T-cell (primary cell): ENCODE data around the gene PPP2R5E. TPM values are rescaled to one million over a fixed set of nuclear protein-coding genes. Genes with fewer than 3 reads are reported as not detected.

Source experiments
- ATAC-seq, 4 experiments: fragments of 200-7000 bp in 3 of 4; fragments of 150-1000 bp in 1 of 4; cut with Tn5 transposase; replicated peaks in 1 of 4; 1 replicate in 3 of 4; 2 replicates in 1 of 4; pipeline ENCODE4 v1.10.0; 2021; ENCODE audit warnings: moderate library complexity in 3 of 4, mild to moderate bottlenecking in 2 of 4, moderate number of reproducible peaks in 1 of 4
- CTCF ChIA-PET, 2 donors: fragments of 300-600 bp; sonication (Branson Sonifier 250); formaldehyde crosslinking; loops; one replicate each; lab custom pipeline; 2022; ENCODE audit warnings: antibody characterized with exemption in 2 of 2; lab: Charles Lee
- POLR2A ChIA-PET, 2 donors: fragments of 300-600 bp; sonication (Branson Sonifier 250); formaldehyde crosslinking; loops; one replicate each; lab custom pipeline; 2022; ENCODE audit warnings: antibody characterized with exemption in 2 of 2; lab: Charles Lee
- DNase-seq, 35 experiments: peaks; one replicate each; pipeline versions ENCODE4 v3.0.0 to v3.0.0-alpha.2; 2013 to 2023
- H3K27ac ChIP-seq: one replicate; pipeline ENCODE4 v1.5.1; 2013; ENCODE audit warnings: low read length
- H3K27me3 ChIP-seq, 2 experiments: replicated peaks in 1 of 2; 1 replicate in 1 of 2; 2 replicates in 1 of 2; pipeline versions ENCODE4 v1.6.1 to v1.7.0; 2013; ENCODE audit warnings: low read length in 1 of 2, mixed read lengths in 1 of 2; ENCODE audit not compliant: control insufficient read depth in 2 of 2, insufficient read depth in 2 of 2; ENCODE audit errors: extremely low read depth in 1 of 2
- H3K36me3 ChIP-seq, 2 donors: 1 replicate in 1 of 2; 2 replicates in 1 of 2; pipeline versions ENCODE4 v1.6.1 to v1.7.0; 2013; ENCODE audit warnings: low read length in 1 of 2; ENCODE audit not compliant: control insufficient read depth in 2 of 2, insufficient read depth in 1 of 2; ENCODE audit errors: extremely low read depth in 1 of 2
- H3K4me1 ChIP-seq, 2 experiments: 1 replicate in 1 of 2; 2 replicates in 1 of 2; pipeline versions ENCODE4 v1.6.1 to v1.7.0; 2013; ENCODE audit warnings: low read length in 2 of 2, mixed read lengths in 1 of 2; ENCODE audit not compliant: insufficient read depth in 2 of 2, control insufficient read depth in 1 of 2; ENCODE audit errors: extremely low read depth in 1 of 2
- H3K4me3 ChIP-seq, 2 donors: 1 replicate in 1 of 2; 2 replicates in 1 of 2; pipeline versions ENCODE4 v1.5.1 to v1.7.0; 2013; ENCODE audit warnings: mild to moderate bottlenecking in 2 of 2, low read length in 1 of 2, moderate library complexity in 1 of 2; ENCODE audit not compliant: control insufficient read depth in 1 of 2; ENCODE audit errors: extremely low read depth in 1 of 2
- H3K9me3 ChIP-seq: 2 replicates; pipeline ENCODE4 v1.7.0; 2013
- H3K27ac Mint-ChIP-seq, 2 donors: one replicate each; pipeline ENCODE4 v1.8.0; 2020 to 2021; ENCODE audit warnings: mild to moderate bottlenecking in 2 of 2, mixed read lengths in 2 of 2
- H3K27me3 Mint-ChIP-seq, 2 donors: one replicate each; pipeline ENCODE4 v1.8.0; 2021 to 2022; ENCODE audit warnings: mixed read lengths in 2 of 2
- H3K36me3 Mint-ChIP-seq: one replicate; pipeline ENCODE4 v1.8.0; 2021; ENCODE audit warnings: mixed read lengths
- H3K4me1 Mint-ChIP-seq, 3 donors: one replicate each; pipeline ENCODE4 v1.8.0; 2020 to 2022; ENCODE audit warnings: mixed read lengths in 3 of 3, mild to moderate bottlenecking in 1 of 3
- H3K4me3 Mint-ChIP-seq, 3 donors: one replicate each; pipeline ENCODE4 v1.8.0; 2020 to 2022; ENCODE audit warnings: mild to moderate bottlenecking in 3 of 3, mixed read lengths in 3 of 3, moderate library complexity in 3 of 3
- H3K9me3 Mint-ChIP-seq, 3 donors: one replicate each; pipeline ENCODE4 v1.8.0; 2020 to 2022; ENCODE audit warnings: mixed read lengths in 3 of 3
- WGBS: methylation state at CpG from one replicate; pipeline ENCODE4 v1.1.5; 2013; ENCODE audit warnings: missing lambda C conversion rate; ENCODE audit not compliant: insufficient coverage; 5-methylcytosine and 5-hydroxymethylcytosine counted together
- total RNA-seq, 35 experiments: library from RNA in 6 of 35; stranded (reverse) in 6 of 35; fragments of 120-200 nt in 1 of 35; gene quantifications; one replicate each; pipeline versions ENCODE4 v1.2.1 to v1.2.4 and lab custom pipeline; 2013 to 2026

Gene PPP2R5E
- total RNA-seq, 5 donors from 2014 or later (not counting 1 experiment from before 2014, with no cell fraction given): 35.5 to 45.1 (median 40.6) TPM

GRCh38 chr14:63405715-63406114 lies 137.5 kb downstream of the PPP2R5E start:
- no peaks in the 10 kb centered on the region for H3K9me3 ChIP-seq
- ChIA-PET POLR2A (no interaction called here), CTCF (no interaction called here)
- ATAC-seq (no peak), DNase-seq (no peak)
- no peaks in the 10 kb centered on the region for H3K4me1 ChIP-seq
- no peaks in the 10 kb centered on the region for H3K27me3 Mint-ChIP-seq
- H3K27me3 ChIP-seq: no peaks in the 10 kb centered on the region
- H3K27ac ChIP-seq: no peak overlapping the region
- no peaks in the 10 kb centered on the region for H3K9me3 Mint-ChIP-seq
- peaks cover 21 to 28% (median 22%) of the 10 kb centered on the region in 3 donors for H3K4me1 Mint-ChIP-seq
- H3K27ac Mint-ChIP-seq: peak overlapping the region in 1 of 2 donors; percentile 22
- H3K36me3 Mint-ChIP-seq: peaks cover 52% of the 10 kb centered on the region
- H3K4me3 ChIP-seq: no peak overlapping the region
- H3K36me3 ChIP-seq: peaks cover 4 to 15% of the 10 kb centered on the region in 2 donors
- no peak overlapping the region for H3K4me3 Mint-ChIP-seq

GRCh38 chr14:63404906-63405305 lies 138.3 kb downstream of the PPP2R5E start:
- H3K27me3 Mint-ChIP-seq: no peaks in the 10 kb centered on the region
- Histone ChIP-seq H3K4me1 (no peaks in the 10 kb centered on the region), H3K4me3 (no peak overlapping the region), H3K9me3 (no peaks in the 10 kb centered on the region), H3K27me3 (no peaks in the 10 kb centered on the region), H3K36me3 (peaks cover 4 to 10% of the 10 kb centered on the region in 2 donors), H3K27ac (no peak overlapping the region)
- POLR2A ChIA-PET: interaction anchor here in 1 of 2 donors (0.5 kb wide), 1 partner anchor 77 kb away, joined by 8 read pairs; no protein-coding TSS in a partner anchor
- H3K4me1 Mint-ChIP-seq: peaks cover 21 to 28% (median 22%) of the 10 kb centered on the region in 3 donors
- WGBS: 100% methylated on average over 1 of the region's 2 CpGs
- CTCF ChIA-PET: interaction anchor here in 1 of 2 donors (0.8 kb wide), 1 partner anchor 18 kb away, joined by 3 read pairs; no protein-coding TSS in a partner anchor
- no peak for DNase-seq
- peaks cover 51% of the 10 kb centered on the region for H3K36me3 Mint-ChIP-seq
- no peak overlapping the region for H3K4me3 Mint-ChIP-seq
- ATAC-seq: no peak
- no peak overlapping the region for H3K27ac Mint-ChIP-seq
- no peaks in the 10 kb centered on the region for H3K9me3 Mint-ChIP-seq

GRCh38 chr14:63401646-63402045 lies 141.5 kb downstream of the PPP2R5E start:
- Histone ChIP-seq H3K36me3 (peaks cover 0 to 8% of the 10 kb centered on the region in 2 donors), H3K9me3 (no peaks in the 10 kb centered on the region), H3K27ac (no peak overlapping the region), H3K4me3 (no peak overlapping the region), H3K4me1 (no peaks in the 10 kb centered on the region), H3K27me3 (no peaks in the 10 kb centered on the region)
- no peak overlapping the region for H3K27ac Mint-ChIP-seq
- H3K4me3 Mint-ChIP-seq: no peak overlapping the region
- CTCF ChIA-PET: no interaction called here
- peaks cover 49% of the 10 kb centered on the region for H3K36me3 Mint-ChIP-seq
- POLR2A ChIA-PET: no interaction called here
- H3K27me3 Mint-ChIP-seq: no peaks in the 10 kb centered on the region
- no CpG with 5 or more reads among the region's 2 CpGs for WGBS
- H3K9me3 Mint-ChIP-seq: no peaks in the 10 kb centered on the region
- no peak for DNase-seq
- H3K4me1 Mint-ChIP-seq: peaks cover 15 to 28% (median 20%) of the 10 kb centered on the region in 3 donors
- no peak for ATAC-seq

GRCh38 chr14:63398952-63399351 lies 144.2 kb downstream of the PPP2R5E start:
- Histone ChIP-seq H3K9me3 (no peaks in the 10 kb centered on the region), H3K4me1 (no peaks in the 10 kb centered on the region), H3K27me3 (no peaks in the 10 kb centered on the region), H3K36me3 (peaks cover 0 to 19% of the 10 kb centered on the region in 2 donors), H3K4me3 (no peak overlapping the region), H3K27ac (no peak overlapping the region)
- ATAC-seq (no peak), DNase-seq (no peak)
- Mint-ChIP-seq H3K4me1 (peaks cover 8 to 26% (median 10%) of the 10 kb centered on the region in 3 donors), H3K27me3 (no peaks in the 10 kb centered on the region), H3K4me3 (no peak overlapping the region), H3K36me3 (peaks cover 47% of the 10 kb centered on the region), H3K27ac (no peak overlapping the region), H3K9me3 (no peaks in the 10 kb centered on the region)
- ChIA-PET POLR2A (no interaction called here), CTCF (no interaction called here)
- WGBS: no CpG with 5 or more reads among the region's 3 CpGs

GRCh38 chr14:63394841-63395240 lies 148.3 kb downstream of the PPP2R5E start:
- ATAC-seq (no peak), DNase-seq (no peak)
- ChIA-PET CTCF (no interaction called here), POLR2A (no interaction called here)
- H3K4me1 ChIP-seq: no peaks in the 10 kb centered on the region
- no peaks in the 10 kb centered on the region for H3K27me3 Mint-ChIP-seq
- no peak overlapping the region for H3K4me3 Mint-ChIP-seq
- peaks cover 3 to 8% (median 4%) of the 10 kb centered on the region in 3 donors for H3K4me1 Mint-ChIP-seq
- H3K27ac Mint-ChIP-seq: no peak overlapping the region
- H3K27me3 ChIP-seq: no peaks in the 10 kb centered on the region
- H3K36me3 ChIP-seq: peaks cover 0 to 37% of the 10 kb centered on the region in 2 donors
- no peaks in the 10 kb centered on the region for H3K9me3 Mint-ChIP-seq
- H3K4me3 ChIP-seq: no peak overlapping the region
- H3K27ac ChIP-seq: no peak overlapping the region
- peaks cover 46% of the 10 kb centered on the region for H3K36me3 Mint-ChIP-seq
- H3K9me3 ChIP-seq: no peaks in the 10 kb centered on the region
- no CpG with 5 or more reads among the region's 1 CpG for WGBS

- Histone ChIP-seq H3K4me3 (no peak overlapping the region), H3K27ac (no peak overlapping the region), H3K9me3 (no peaks in the 10 kb centered on the region), H3K4me1 (no peaks in the 10 kb centered on the region), H3K27me3 (no peaks in the 10 kb centered on the region), H3K36me3 (peaks cover 0 to 36% of the 10 kb centered on the region in 2 donors)
- CTCF ChIA-PET: no interaction called here
- H3K27me3 Mint-ChIP-seq: no peaks in the 10 kb centered on the region
- H3K36me3 Mint-ChIP-seq: peaks cover 43% of the 10 kb centered on the region
- no peak overlapping the region for H3K4me3 Mint-ChIP-seq
- no peaks in the 10 kb centered on the region for H3K9me3 Mint-ChIP-seq
- ATAC-seq: no peak
- peaks cover 3 to 8% (median 3%) of the 10 kb centered on the region in 3 donors for H3K4me1 Mint-ChIP-seq
- H3K27ac Mint-ChIP-seq: no peak overlapping the region
- no CpG with 5 or more reads among the region's 2 CpGs for WGBS
- no peak for DNase-seq
- POLR2A ChIA-PET: no interaction called here
Measured at GRCh38 chr14:63394432-63394831, 148.7 kb downstream of the PPP2R5E start.

GRCh38 chr14:63393012-63393411 lies 150.2 kb downstream of the PPP2R5E start:
- Mint-ChIP-seq H3K4me3 (no peak overlapping the region), H3K27me3 (no peaks in the 10 kb centered on the region), H3K9me3 (no peaks in the 10 kb centered on the region), H3K4me1 (peaks cover 1 to 8% (median 3%) of the 10 kb centered on the region in 3 donors), H3K36me3 (peaks cover 47% of the 10 kb centered on the region), H3K27ac (no peak overlapping the region)
- Histone ChIP-seq H3K4me1 (no peaks in the 10 kb centered on the region), H3K27me3 (no peaks in the 10 kb centered on the region), H3K9me3 (no peaks in the 10 kb centered on the region), H3K27ac (no peak overlapping the region), H3K36me3 (peaks cover 0 to 45% of the 10 kb centered on the region in 2 donors), H3K4me3 (no peak overlapping the region)
- DNase-seq (no peak), ATAC-seq (no peak)
- POLR2A ChIA-PET: no interaction called here
- CTCF ChIA-PET: no interaction called here
- WGBS: no CpG with 5 or more reads among the region's 2 CpGs
